IPS-18c (cell line): ENCODE measurements around the gene CXCL16.

Source experiments
- H3K4me3 ChIP-seq: 2 replicates; pipeline ENCODE4 v1.7.0; 2013; ENCODE audit warnings: low read depth, mild to moderate bottlenecking, low read length, moderate library complexity; ENCODE audit not compliant: insufficient read depth
- H3K9me3 ChIP-seq: one replicate; pipeline ENCODE4 v1.6.1; 2013; ENCODE audit warnings: mild to moderate bottlenecking, low read length, moderate library complexity; ENCODE audit not compliant: control insufficient read depth, insufficient read depth

Gene CXCL16

GRCh38 chr17:4766201-4766600, 26.5 kb upstream of the CXCL16 start:
- H3K4me3 ChIP-seq: no peak overlapping the region
- H3K9me3 ChIP-seq: no peaks in the 10 kb centered on the region

- Histone ChIP-seq H3K4me3 (no peak overlapping the region), H3K9me3 (no peaks in the 10 kb centered on the region)
Measured at GRCh38 chr17:4764595-4764994, 24.9 kb upstream of the CXCL16 start.

GRCh38 chr17:4759776-4760236, 20.1 kb upstream of the CXCL16 start:
- Histone ChIP-seq H3K9me3 (no peaks in the 10 kb centered on the region), H3K4me3 (no peak overlapping the region)

- Histone ChIP-seq H3K4me3 (no peak overlapping the region), H3K9me3 (no peaks in the 10 kb centered on the region)
Measured at GRCh38 chr17:4753392-4753791, 13.7 kb upstream of the CXCL16 start.

GRCh38 chr17:4751932-4752331, 12.2 kb upstream of the CXCL16 start:
- Histone ChIP-seq H3K4me3 (no peak overlapping the region), H3K9me3 (no peaks in the 10 kb centered on the region)

- H3K9me3 ChIP-seq: no peaks in the 10 kb centered on the region
- H3K4me3 ChIP-seq: no peak overlapping the region
Measured at GRCh38 chr17:4750606-4751005, 10.9 kb upstream of the CXCL16 start.

GRCh38 chr17:4748686-4749085, 9.0 kb upstream of the CXCL16 start:
- H3K9me3 ChIP-seq: no peaks in the 10 kb centered on the region

GRCh38 chr17:4747847-4748246, 8.1 kb upstream of the CXCL16 start:
- Histone ChIP-seq H3K9me3 (no peaks in the 10 kb centered on the region), H3K4me3 (no peak overlapping the region)

More at GRCh38 chr17:4748686-4749085, 9.0 kb upstream of the CXCL16 start:
- no peak overlapping the region for H3K4me3 ChIP-seq

GRCh38 chr17:4744999-4745969, 5.6 kb upstream of the CXCL16 start:
- H3K4me3 ChIP-seq: peak overlapping the region; percentile 56

GRCh38 chr17:4743898-4744297, 4.2 kb upstream of the CXCL16 start:
- Histone ChIP-seq H3K4me3 (no peak overlapping the region), H3K9me3 (peaks cover 2% of the 10 kb centered on the region)

More at GRCh38 chr17:4744999-4745969, 5.6 kb upstream of the CXCL16 start:
- H3K9me3 ChIP-seq: no peaks in the 10 kb centered on the region

- peaks cover 2% of the 10 kb centered on the region for H3K9me3 ChIP-seq
Measured at GRCh38 chr17:4743216-4743615, 3.5 kb upstream of the CXCL16 start.

GRCh38 chr17:4742629-4743028, 2.9 kb upstream of the CXCL16 start:
- peaks cover 2% of the 10 kb centered on the region for H3K9me3 ChIP-seq
- no peak overlapping the region for H3K4me3 ChIP-seq

More at GRCh38 chr17:4743216-4743615, 3.5 kb upstream of the CXCL16 start:
- H3K4me3 ChIP-seq: no peak overlapping the region

- H3K9me3 ChIP-seq: peaks cover 2% of the 10 kb centered on the region
- H3K4me3 ChIP-seq: no peak overlapping the region
Measured at GRCh38 chr17:4742133-4742532, 2.4 kb upstream of the CXCL16 start.

- H3K4me3 ChIP-seq: no peak overlapping the region
- peaks cover 2% of the 10 kb centered on the region for H3K9me3 ChIP-seq
Measured at GRCh38 chr17:4741544-4741943, 1.8 kb upstream of the CXCL16 start.

GRCh38 chr17:4740584-4740983, 856 bp upstream of the CXCL16 start:
- no peak overlapping the region for H3K4me3 ChIP-seq
- H3K9me3 ChIP-seq: peaks cover 2% of the 10 kb centered on the region

- Histone ChIP-seq H3K4me3 (peak overlapping the region; percentile 67; the same call in 1 of the 2 replicates), H3K9me3 (peaks cover 2% of the 10 kb centered on the region)
Measured at GRCh38 chr17:4740025-4740351, 260 bp upstream of the CXCL16 start.

GRCh38 chr17:4738136-4739121, 1.3 kb downstream of the CXCL16 start:
- Histone ChIP-seq H3K4me3 (peak overlapping the region; percentile 67), H3K9me3 (peaks cover 2% of the 10 kb centered on the region)
